Inflammatory macrophage treated with lipopolysaccharide for 1 hour (primary cell): Measurements from ENCODE around the gene ZBTB17.
"Not testable (repeated sequence)": the region's sequence is repeated elsewhere in the genome, so short reads cannot be mapped to it uniquely, and the experiment has no call there.

Experiments
- DNase-seq, 2 donors: peaks; one replicate each; pipeline ENCODE4 v3.0.0-alpha.2; 2020 to 2022

The ZBTB17 gene

GRCh38 chr1:15975805-15976680 lies at the start of gene ZBTB17:
Gene ZBTB17, minus strand, starts transcription at chr1:15976101. Its CDS starts 27,606 bp downstream, at chr1:15948495.
- peak; percentile 91 to 97 for DNase-seq

GRCh38 chr1:16023050-16023653 lies 47.3 kb upstream of the ZBTB17 start:
- no peak for DNase-seq

GRCh38 chr1:16022393-16022792 lies 46.5 kb upstream of the ZBTB17 start:
- no peak for DNase-seq

- DNase-seq: no peak
These were observed 45.8 kb upstream of the ZBTB17 start, which contains the start of gene CLCNKA for GRCh38 chr1:16021681-16022080. Gene CLCNKA, plus strand, starts transcription at chr1:16022036. Its CDS starts 584 bp downstream, at chr1:16022620.

GRCh38 chr1:16020878-16021277 lies 45.0 kb upstream of the ZBTB17 start:
- DNase-seq: not testable (repeated sequence)

GRCh38 chr1:16020325-16020724 lies 44.4 kb upstream of the ZBTB17 start:
- no peak for DNase-seq

GRCh38 chr1:16019644-16020277 lies 43.9 kb upstream of the ZBTB17 start:
- DNase-seq: no peak

GRCh38 chr1:16018749-16019643 lies 43.1 kb upstream of the ZBTB17 start:
- DNase-seq: no peak

GRCh38 chr1:16018308-16018707 lies 42.4 kb upstream of the ZBTB17 start:
- DNase-seq: no peak

GRCh38 chr1:16017461-16018303 lies 41.8 kb upstream of the ZBTB17 start, which contains the start of gene HSPB7:
Gene HSPB7, minus strand, starts transcription at chr1:16018043. Its CDS starts 80 bp downstream, at chr1:16017963.
- DNase-seq: no peak

- DNase-seq: no peak
These were observed 41.2 kb upstream of the ZBTB17 start for GRCh38 chr1:16017076-16017460.

GRCh38 chr1:16015960-16016901 lies 40.3 kb upstream of the ZBTB17 start:
- DNase-seq: no peak

- DNase-seq: no peak
These were observed 39.6 kb upstream of the ZBTB17 start for GRCh38 chr1:16015491-16015890.

- DNase-seq: no peak
These were observed 38.9 kb upstream of the ZBTB17 start for GRCh38 chr1:16014509-16015482.

- DNase-seq: no peak
These were observed 38.0 kb upstream of the ZBTB17 start for GRCh38 chr1:16013908-16014258.

GRCh38 chr1:16013220-16013907 lies 37.5 kb upstream of the ZBTB17 start:
- DNase-seq: peak; percentile 17 to 31

GRCh38 chr1:16012590-16013219 lies 36.8 kb upstream of the ZBTB17 start:
- peak; percentile 29 to 32 for DNase-seq
